ENCODE data around the gene MTM1. TPM values are rescaled to one million over a fixed set of nuclear protein-coding genes. Genes with fewer than 3 reads are reported as not detected.

Gene MTM1
- total RNA-seq, 1 experiment from 2014 or later: 6.4 TPM

GRCh38 chrX:150692296-150692695 is 123.9 kb downstream of the MTM1 start:
- H3K79me1 ChIP-seq (ENCODE audit: insufficient read depth, low read depth, low read length, poor library complexity, severe bottlenecking): no peaks in the 10 kb centered on the region
- H2AK5ac ChIP-seq (ENCODE audit: insufficient read length, low read length): no peak overlapping the region
- H3K27me3 ChIP-seq (ENCODE audit: insufficient read depth, low read length): no peaks in the 10 kb centered on the region
- no peak overlapping the region for H3K27ac Mint-ChIP-seq
- H2BK5ac ChIP-seq (ENCODE audit: insufficient read length, low read length): no peak overlapping the region
- peaks cover 6% of the 10 kb centered on the region for H3K9me3 ChIP-seq (ENCODE audit: control insufficient read depth, low read depth, low read length)
- peaks cover 9 to 28% (median 15%) of the 10 kb centered on the region in 3 experiments; a peak in 6 of 7 replicates for H3K36me3 Mint-ChIP-seq (ENCODE audit: insufficient read depth in 1 of 3, low read depth in 3 of 3)
- peak overlapping the region; percentile 41 for H3K9ac ChIP-seq (ENCODE audit: extremely low read depth, insufficient read length, low read length)
- no peak overlapping the region for H2AFZ ChIP-seq (ENCODE audit: low read length)
- H4K91ac ChIP-seq (ENCODE audit: insufficient read length, low read depth, low read length): no peak overlapping the region
- H2BK20ac ChIP-seq (ENCODE audit: low read depth, low read length, poor library complexity, severe bottlenecking): no peak overlapping the region
- H3K18ac ChIP-seq (ENCODE audit: insufficient read length, low read depth, low read length): no peak overlapping the region
- H3K4me3 Mint-ChIP-seq: peak overlapping the region; percentile 68 to 78
- no peak overlapping the region for H2BK15ac ChIP-seq (ENCODE audit: low read depth, low read length)
- H3K14ac ChIP-seq (ENCODE audit: insufficient read depth, low read length): no peak overlapping the region
- H2BK120ac ChIP-seq (ENCODE audit: low read depth, low read length, poor library complexity, severe bottlenecking): no peak overlapping the region
- H2BK12ac ChIP-seq (ENCODE audit: insufficient read length, low read depth, low read length): no peak overlapping the region
- H4K8ac ChIP-seq (replicated peaks; ENCODE audit: insufficient read length, low read depth, low read length): no peak overlapping the region
- peaks cover 9% of the 10 kb centered on the region for H3K23me2 ChIP-seq (ENCODE audit: insufficient read length, low read depth, low read length, poor library complexity, severe bottlenecking)
- no peak overlapping the region for H4K5ac ChIP-seq (ENCODE audit: insufficient read length, low read depth, low read length)
- no peaks in the 10 kb centered on the region for H4K20me1 ChIP-seq (ENCODE audit: control insufficient read depth, insufficient read depth, insufficient read length)
- no CpG with 5 or more reads among the region's 5 CpGs for WGBS (ENCODE audit: extremely low coverage, insufficient read length, low lambda C conversion rate)
- H3K23ac ChIP-seq (ENCODE audit: insufficient read length, low read depth, low read length): no peak overlapping the region
- H3K9me3 Mint-ChIP-seq: peaks cover 74 to 78% of the 10 kb centered on the region in 2 experiments
- H3K56ac ChIP-seq (ENCODE audit: insufficient read length, low read depth, low read length): no peak overlapping the region
- peaks cover 24 to 25% of the 10 kb centered on the region in 2 experiments for H3K4me1 Mint-ChIP-seq
- H3K4me1 ChIP-seq (ENCODE audit: insufficient read depth, low read length): peaks cover 6% of the 10 kb centered on the region; the same call in 1 of the 2 replicates
- no peak overlapping the region for H3T11ph ChIP-seq (ENCODE audit: low read length)
- H3K27ac ChIP-seq (ENCODE audit: insufficient read length, low read depth, low read length): no peak overlapping the region
- H3K4ac ChIP-seq (ENCODE audit: low read depth, low read length): no peak overlapping the region
- no peak for DNase-seq
- peaks cover 2% of the 10 kb centered on the region; the same call in 1 of the 2 replicates for H3K27me3 Mint-ChIP-seq (ENCODE audit: low read depth)
- H3K79me2 ChIP-seq (ENCODE audit: insufficient read depth, low read length): no peaks in the 10 kb centered on the region; the same call in 1 of the 2 replicates
- peak overlapping the region; percentile 82 for H3K4me2 ChIP-seq (ENCODE audit: insufficient read depth, insufficient read length, low read length)
- no peak for TF ChIP-seq CTCF (conservative IDR thresholded peaks at IDR 0.05)

Data from H9 (cell line).